ENCODE data around the gene BYSL. TPM values are rescaled to one million over a fixed set of nuclear protein-coding genes. Genes with fewer than 3 reads are reported as not detected.

BYSL gene
- total and polyA plus RNA-seq, 9 of the 15 experiments (the other 6 are each of a cell fraction or from before 2014, with no cell fraction given): 22.2 to 92.3 (median 53.4) TPM

GRCh38 chr6:41939176-41939847 lies 18.0 kb downstream of the BYSL start (continued):
- peak; percentile 62 for TF ChIP-seq SPI1 (IDR thresholded peaks at IDR 0.05; ENCODE audit: borderline replicate concordance, low read depth, low read length)
- TF ChIP-seq GATAD2A (IDR thresholded peaks at IDR 0.05): 0 out of 2 replicates have a peak, but pooled peaks have one; percentile 74
- no peak for TF ChIP-seq MIER1 (IDR thresholded peaks at IDR 0.05; ENCODE audit: low read depth)
- TF ChIP-seq ZBTB7A (IDR thresholded peaks at IDR 0.05; ENCODE audit: borderline replicate concordance, control insufficient read depth, low read depth, low read length): peak; percentile 82; the same call in 1 of the 2 replicates
- TF ChIP-seq ZNF197 (CRISPR knock-in tag; IDR thresholded peaks at IDR 0.05; ENCODE audit: low read depth): 0 out of 2 replicates have a peak, but pooled peaks have one; percentile 18
- TF ChIP-seq, protein P1, sequence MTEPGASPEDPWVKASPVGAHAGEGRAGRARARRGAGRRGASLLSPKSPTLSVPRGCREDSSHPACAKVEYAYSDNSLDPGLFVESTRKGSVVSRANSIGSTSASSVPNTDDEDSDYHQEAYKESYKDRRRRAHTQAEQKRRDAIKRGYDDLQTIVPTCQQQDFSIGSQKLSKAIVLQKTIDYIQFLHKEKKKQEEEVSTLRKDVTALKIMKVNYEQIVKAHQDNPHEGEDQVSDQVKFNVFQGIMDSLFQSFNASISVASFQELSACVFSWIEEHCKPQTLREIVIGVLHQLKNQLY (CRISPR knock-in tag; conservative IDR thresholded peaks at IDR 0.05): no peak
- TF ChIP-seq BRF1 (IDR thresholded peaks at IDR 0.05; ENCODE audit: borderline replicate concordance, extremely low read depth, insufficient read length): no peak
- TF ChIP-seq HDAC2 (IDR thresholded peaks at IDR 0.05): no peak; the same call in 1 of the 2 replicates
- peak; percentile 53; the same call in 1 of the 2 replicates for TF ChIP-seq EP400 (IDR thresholded peaks at IDR 0.05)
- TF ChIP-seq MLLT1 (IDR thresholded peaks at IDR 0.05): peak in 1 of 2 experiments; percentile 94; a peak in 2 of 4 replicates
- peak; percentile 42; the same call in 1 of the 2 replicates for TF ChIP-seq L3MBTL2 (IDR thresholded peaks at IDR 0.05)
- no peak for TF ChIP-seq ZNF699 (CRISPR knock-in tag; IDR thresholded peaks at IDR 0.05; ENCODE audit: insufficient replicate concordance)
- TF ChIP-seq SETDB1 (IDR thresholded peaks at IDR 0.05; ENCODE audit: low read length): peak; percentile 34
- no peak for TF ChIP-seq CREBBP (IDR thresholded peaks at IDR 0.05; ENCODE audit: low read depth, low read length)
- TF ChIP-seq MTA3 (IDR thresholded peaks at IDR 0.05; ENCODE audit: borderline replicate concordance): peak; percentile 64
- TF ChIP-seq ZNF224 (CRISPR knock-in tag; IDR thresholded peaks at IDR 0.05): no peak
- no peak; the same call in 1 of the 2 replicates for TF ChIP-seq ZNF444 (CRISPR knock-in tag; IDR thresholded peaks at IDR 0.05)
- no peak for TF ChIP-seq ZNF217 (CRISPR knock-in tag; IDR thresholded peaks at IDR 0.05)
- TF ChIP-seq ZC3H4 (CRISPR knock-in tag; IDR thresholded peaks at IDR 0.05; ENCODE audit: borderline replicate concordance): no peak
- TF ChIP-seq MBD1 (CRISPR knock-in tag; IDR thresholded peaks at IDR 0.05): no peak
- TF ChIP-seq MBD2 (IDR thresholded peaks at IDR 0.05; ENCODE audit: borderline replicate concordance, low read depth): peak; percentile 54
- TF ChIP-seq, protein P2, sequence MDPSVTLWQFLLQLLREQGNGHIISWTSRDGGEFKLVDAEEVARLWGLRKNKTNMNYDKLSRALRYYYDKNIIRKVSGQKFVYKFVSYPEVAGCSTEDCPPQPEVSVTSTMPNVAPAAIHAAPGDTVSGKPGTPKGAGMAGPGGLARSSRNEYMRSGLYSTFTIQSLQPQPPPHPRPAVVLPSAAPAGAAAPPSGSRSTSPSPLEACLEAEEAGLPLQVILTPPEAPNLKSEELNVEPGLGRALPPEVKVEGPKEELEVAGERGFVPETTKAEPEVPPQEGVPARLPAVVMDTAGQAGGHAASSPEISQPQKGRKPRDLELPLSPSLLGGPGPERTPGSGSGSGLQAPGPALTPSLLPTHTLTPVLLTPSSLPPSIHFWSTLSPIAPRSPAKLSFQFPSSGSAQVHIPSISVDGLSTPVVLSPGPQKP (CRISPR knock-in tag; IDR thresholded peaks at IDR 0.05): no peak
- TF ChIP-seq ZFP30 (CRISPR knock-in tag; IDR thresholded peaks at IDR 0.05; ENCODE audit: borderline replicate concordance): no peak
- no peak for TF ChIP-seq SIX5 (IDR thresholded peaks at IDR 0.05; ENCODE audit: borderline replicate concordance in 1 of 2, insufficient read depth in 1 of 2, low read depth in 1 of 2, low read length in 2 of 2)
